Glutamatergic neuron (in vitro differentiated cells): ENCODE measurements around the gene OR9A4. TPM values are rescaled to one million over a fixed set of nuclear protein-coding genes. Genes with fewer than 3 reads are reported as not detected.
"Not testable (repeated sequence)": the region's sequence is repeated elsewhere in the genome, so short reads cannot be mapped to it uniquely, and the experiment has no call there.

ENCODE experiments used
- DNase-seq: peaks from one replicate; pipeline ENCODE4 v3.0.0; 2022
- H3K27ac Mint-ChIP-seq: one replicate; pipeline ENCODE4 v1.8.0; 2020; ENCODE audit warnings: mild to moderate bottlenecking, mixed read lengths, inconsistent platforms; ENCODE audit not compliant: unreplicated experiment
- H3K27me3 Mint-ChIP-seq: one replicate; pipeline ENCODE4 v1.8.0; 2020; ENCODE audit warnings: mild to moderate bottlenecking, moderate library complexity, mixed read lengths, inconsistent platforms; ENCODE audit not compliant: unreplicated experiment
- H3K36me3 Mint-ChIP-seq: one replicate; pipeline ENCODE4 v1.8.0; 2020; ENCODE audit warnings: mild to moderate bottlenecking, mixed read lengths, inconsistent platforms; ENCODE audit not compliant: unreplicated experiment
- H3K4me1 Mint-ChIP-seq: one replicate; pipeline ENCODE4 v1.8.0; 2020; ENCODE audit warnings: mild to moderate bottlenecking, low read depth, mixed read lengths, inconsistent platforms; ENCODE audit not compliant: unreplicated experiment
- H3K4me3 Mint-ChIP-seq: one replicate; pipeline ENCODE4 v1.8.0; 2020; ENCODE audit warnings: mild to moderate bottlenecking, mixed read lengths, inconsistent platforms; ENCODE audit not compliant: unreplicated experiment
- H3K9me3 Mint-ChIP-seq: one replicate; pipeline ENCODE4 v1.8.0; 2020; ENCODE audit warnings: mild to moderate bottlenecking, moderate library complexity, mixed read lengths, inconsistent platforms; ENCODE audit not compliant: unreplicated experiment
- CTCF ChIP-seq: fragments of 200-600 bp; sonication (generic); IDR thresholded peaks from one replicate; pipeline ENCODE4 v1.5.0; 2021; ENCODE audit not compliant: partially characterized antibody, unreplicated experiment
- total RNA-seq: library from RNA; stranded (reverse); fragmentation: NEBNext Ultra II Directional; extraction: Animal tissue kit (Norgen Biotek cat#: 25700); gene quantifications from one replicate; pipeline ENCODE4 v1.2.1, GENCODE V29; 2021; ENCODE audit not compliant: unreplicated experiment

The OR9A4 gene
- total RNA-seq, 1 donor from 2014 or later: not detected

DNA sequence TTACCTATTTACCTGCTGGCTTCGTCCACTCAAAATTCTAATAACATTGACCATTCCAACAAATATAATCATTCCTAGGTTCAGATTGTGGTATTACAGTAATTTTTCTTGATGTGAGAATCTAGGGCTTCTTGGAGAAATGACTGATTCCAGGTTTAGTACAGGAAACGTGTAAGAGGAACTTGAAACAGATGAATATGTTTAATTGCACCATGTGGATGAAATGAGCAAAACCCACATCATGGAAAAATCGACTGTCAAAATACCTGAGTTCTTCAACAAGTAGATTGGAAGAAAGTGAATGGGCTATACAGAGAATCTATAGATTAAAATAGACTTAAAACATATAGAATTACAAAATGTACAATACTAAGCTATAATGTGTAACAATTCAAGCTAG, 24.9 kb upstream of the OR9A4 start:
- no peaks in the 10 kb centered on the region for H3K9me3 Mint-ChIP-seq
- no peak overlapping the region for H3K27ac Mint-ChIP-seq
- no peaks in the 10 kb centered on the region for H3K4me1 Mint-ChIP-seq
- H3K36me3 Mint-ChIP-seq: no peaks in the 10 kb centered on the region
- H3K27me3 Mint-ChIP-seq: peaks cover 2% of the 10 kb centered on the region
- TF ChIP-seq CTCF: no peak
- no peak overlapping the region for H3K4me3 Mint-ChIP-seq
- DNase-seq: no peak

GRCh38 chr7:141899366-141899765, 16.8 kb upstream of the OR9A4 start:
- H3K4me3 Mint-ChIP-seq, H3K36me3 Mint-ChIP-seq, H3K9me3 Mint-ChIP-seq, H3K27ac Mint-ChIP-seq, H3K27me3 Mint-ChIP-seq, DNase-seq, H3K4me1 Mint-ChIP-seq: not testable (repeated sequence)

DNA sequence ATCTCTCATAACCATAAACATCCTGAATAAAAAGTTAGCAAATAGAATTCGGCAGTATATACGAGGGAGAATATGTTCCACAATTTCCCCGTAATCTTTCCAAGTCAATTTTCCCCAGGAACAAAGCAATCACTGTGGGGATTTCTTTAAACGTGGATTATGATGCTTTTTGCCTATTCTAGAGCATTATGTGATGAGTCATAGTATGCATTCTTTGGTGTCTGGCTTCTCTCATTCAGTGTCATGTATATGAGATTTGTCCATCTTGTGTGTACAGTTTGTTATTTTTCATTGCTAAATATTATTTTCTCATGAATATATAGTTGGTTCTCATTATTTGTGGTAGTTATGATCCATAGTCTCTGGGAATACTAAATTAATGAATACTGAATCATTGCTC, 9.9 kb upstream of the OR9A4 start:
- Mint-ChIP-seq H3K36me3 (no peaks in the 10 kb centered on the region), H3K27me3 (no peaks in the 10 kb centered on the region), H3K4me1 (peaks cover 2% of the 10 kb centered on the region), H3K9me3 (no peaks in the 10 kb centered on the region), H3K27ac (no peak overlapping the region), H3K4me3 (no peak overlapping the region)
- DNase-seq: no peak
- TF ChIP-seq CTCF: no peak

DNA sequence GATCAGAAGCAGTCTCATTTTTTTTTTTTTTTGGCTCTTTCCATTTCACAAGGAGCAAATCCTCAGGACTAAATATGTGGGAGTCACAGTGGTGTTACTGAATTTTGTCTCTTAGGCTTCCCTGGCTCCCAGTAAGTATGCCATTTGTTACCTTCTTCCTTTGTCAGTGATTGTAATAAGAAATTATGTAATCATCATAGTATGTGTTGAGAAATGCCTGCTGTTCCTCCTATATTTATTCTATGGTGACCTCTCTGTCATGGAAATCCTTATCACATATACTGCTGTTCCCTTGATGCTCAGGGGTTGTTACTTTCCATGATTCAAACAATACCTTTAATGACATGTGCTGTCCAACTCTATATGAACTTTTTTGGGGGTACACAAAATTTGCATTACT, 4.8 kb upstream of the OR9A4 start:
- H3K9me3 Mint-ChIP-seq: no peaks in the 10 kb centered on the region
- no peaks in the 10 kb centered on the region for H3K27me3 Mint-ChIP-seq
- no peak for TF ChIP-seq CTCF
- no peak overlapping the region for H3K27ac Mint-ChIP-seq
- no peak overlapping the region for H3K4me3 Mint-ChIP-seq
- DNase-seq: no peak
- no peaks in the 10 kb centered on the region for H3K36me3 Mint-ChIP-seq
- peaks cover 4% of the 10 kb centered on the region for H3K4me1 Mint-ChIP-seq

- peaks cover 2% of the 10 kb centered on the region for H3K4me1 Mint-ChIP-seq
- no peak overlapping the region for H3K4me3 Mint-ChIP-seq
- no peak for DNase-seq
- H3K27ac Mint-ChIP-seq: no peak overlapping the region
- no peak for TF ChIP-seq CTCF
- H3K27me3 Mint-ChIP-seq: peaks cover 2% of the 10 kb centered on the region
- peaks cover 4% of the 10 kb centered on the region for H3K36me3 Mint-ChIP-seq
- H3K9me3 Mint-ChIP-seq: no peaks in the 10 kb centered on the region
Observed at GRCh38 chr7:141915565-141915964, 634 bp upstream of the OR9A4 start.

DNA sequence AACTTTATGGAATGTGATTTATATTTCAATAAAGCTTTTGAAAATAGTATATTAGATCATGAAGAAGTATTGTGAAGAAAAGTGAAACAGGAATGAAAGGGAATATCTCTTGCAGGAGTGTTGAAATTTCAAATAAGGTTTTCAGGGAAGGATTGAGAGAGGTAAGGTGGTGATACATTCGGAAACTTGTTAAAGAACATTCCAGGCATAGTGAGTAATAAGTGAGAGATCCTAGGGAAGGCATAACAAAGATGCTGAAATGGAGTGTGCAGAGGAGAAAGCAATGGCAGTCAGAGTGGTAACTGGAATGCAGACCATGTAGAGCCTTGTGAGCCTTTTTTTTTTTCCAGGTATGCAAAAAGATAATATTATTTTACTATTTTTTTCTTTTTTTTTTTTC, 4.1 kb downstream of the OR9A4 start:
- Mint-ChIP-seq H3K27ac (no peak overlapping the region), H3K9me3 (no peaks in the 10 kb centered on the region), H3K4me3 (no peak overlapping the region), H3K36me3 (peaks cover 4% of the 10 kb centered on the region), H3K27me3 (peaks cover 2% of the 10 kb centered on the region), H3K4me1 (no peaks in the 10 kb centered on the region)
- TF ChIP-seq CTCF: no peak
- DNase-seq: no peak
